ENCODE results near the gene SRSF11.
"Not testable (repeated sequence)": the region's sequence is repeated elsewhere in the genome, so short reads cannot be mapped to it uniquely, and the experiment has no call there.

The SRSF11 gene, protein sequence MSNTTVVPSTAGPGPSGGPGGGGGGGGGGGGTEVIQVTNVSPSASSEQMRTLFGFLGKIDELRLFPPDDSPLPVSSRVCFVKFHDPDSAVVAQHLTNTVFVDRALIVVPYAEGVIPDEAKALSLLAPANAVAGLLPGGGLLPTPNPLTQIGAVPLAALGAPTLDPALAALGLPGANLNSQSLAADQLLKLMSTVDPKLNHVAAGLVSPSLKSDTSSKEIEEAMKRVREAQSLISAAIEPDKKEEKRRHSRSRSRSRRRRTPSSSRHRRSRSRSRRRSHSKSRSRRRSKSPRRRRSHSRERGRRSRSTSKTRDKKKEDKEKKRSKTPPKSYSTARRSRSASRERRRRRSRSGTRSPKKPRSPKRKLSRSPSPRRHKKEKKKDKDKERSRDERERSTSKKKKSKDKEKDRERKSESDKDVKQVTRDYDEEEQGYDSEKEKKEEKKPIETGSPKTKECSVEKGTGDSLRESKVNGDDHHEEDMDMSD
- total RNA-seq = 74.6 to 168 (median 110) reads per million in 17 experiments

DNA sequence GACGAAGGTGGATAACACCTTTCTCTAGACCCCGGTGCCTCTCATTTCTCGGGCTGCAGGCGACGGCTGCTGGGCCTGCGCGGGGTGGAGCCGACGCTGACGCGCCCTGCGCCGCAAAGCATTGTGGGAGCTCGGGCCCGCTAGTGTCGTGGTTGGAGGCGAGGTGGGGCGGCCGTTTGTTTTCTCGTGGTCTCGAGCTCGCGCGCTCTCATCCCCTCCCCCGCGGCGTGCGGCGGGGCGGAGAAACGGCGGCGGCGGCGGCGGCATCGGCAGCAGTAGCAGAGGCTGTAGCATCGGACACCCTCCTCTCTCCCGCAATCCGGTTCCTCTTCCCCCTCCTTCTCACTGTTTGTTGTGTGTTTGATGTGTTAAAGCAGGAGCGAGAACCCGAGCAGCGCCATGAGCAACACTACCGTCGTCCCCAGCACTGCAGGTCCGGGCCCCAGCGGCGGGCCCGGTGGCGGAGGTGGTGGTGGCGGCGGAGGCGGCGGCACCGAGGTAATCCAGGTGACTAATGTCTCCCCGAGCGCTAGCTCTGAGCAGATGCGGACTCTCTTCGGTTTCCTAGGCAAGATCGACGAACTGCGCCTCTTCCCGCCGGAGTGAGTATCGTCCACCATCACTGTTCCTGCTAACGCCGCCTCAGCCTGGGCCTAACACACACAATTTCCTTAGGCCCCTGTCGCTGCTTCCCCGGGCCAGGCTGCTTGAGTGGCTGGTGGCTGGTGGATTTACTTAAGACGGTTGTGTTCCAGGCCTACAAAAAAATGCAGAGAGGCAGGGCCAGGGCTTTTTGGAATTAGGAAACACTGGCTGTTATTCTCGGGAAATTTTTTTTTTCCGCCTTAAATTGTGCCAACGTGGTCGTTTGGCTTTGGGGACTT, at the start of gene SRSF11:
TSS of gene SRSF11 (plus strand) at position 143 of the 884 bp plus-strand sequence. CDS start at position 400, 257 bp downstream.
- peak; percentile 96 to 98 (median 97) for DNase-seq

DNA sequence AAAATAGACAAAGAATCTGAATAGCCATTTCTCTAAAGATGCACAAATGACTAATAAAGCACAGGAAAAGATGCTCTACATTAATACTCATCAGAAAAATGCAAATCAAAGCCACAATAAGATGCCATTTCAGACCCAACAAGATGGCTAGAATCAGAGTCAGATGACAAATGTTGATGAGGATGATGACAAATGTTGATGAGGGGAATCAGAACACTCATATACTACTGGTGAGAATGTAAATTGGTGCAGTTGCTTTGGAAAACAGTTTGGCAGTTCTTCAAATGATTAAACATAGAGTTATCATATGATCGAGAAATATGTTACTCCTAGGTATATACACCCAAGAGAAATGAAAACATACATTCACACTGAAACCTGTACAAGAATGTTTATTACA, 49.7 kb upstream of the SRSF11 start:
- DNase-seq = no peak

DNA sequence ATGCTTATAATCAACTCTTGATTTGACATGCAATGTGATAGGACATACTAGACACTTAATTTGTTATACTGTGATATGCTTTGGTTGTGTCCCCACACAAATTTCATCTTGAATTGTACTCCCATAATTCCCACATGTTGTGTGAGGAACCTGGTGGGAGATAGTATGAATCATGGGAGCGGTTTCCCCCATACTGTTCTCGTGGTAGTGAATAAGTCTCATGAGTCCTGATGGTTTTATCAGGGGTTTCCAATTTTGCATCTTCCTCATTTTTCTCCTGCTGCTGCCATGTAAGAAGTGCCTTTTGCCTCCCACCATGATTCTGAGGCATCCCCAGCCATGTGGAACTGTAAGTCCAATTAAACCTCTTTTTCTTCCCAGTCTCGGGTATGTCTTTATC, 36.0 kb upstream of the SRSF11 start:
- not testable (repeated sequence) for DNase-seq

DNA sequence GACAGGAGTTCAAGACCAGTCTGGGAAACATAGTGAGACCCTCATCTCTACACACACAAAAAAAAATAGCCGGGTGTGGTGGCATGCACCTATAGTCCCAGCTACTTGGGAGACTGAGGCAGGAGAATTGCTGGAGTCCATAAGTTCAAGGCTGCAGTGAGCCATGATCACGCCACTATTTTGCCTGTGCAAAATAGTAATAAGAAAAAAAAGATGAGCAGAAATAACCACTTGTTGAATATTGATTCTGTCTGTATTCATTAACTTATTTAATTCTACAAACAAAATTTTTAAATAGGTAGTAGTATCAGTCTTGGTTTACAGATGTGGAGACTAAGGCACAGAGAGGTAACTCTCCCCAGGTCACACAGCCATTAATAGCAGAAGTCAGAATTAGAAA, 32.7 kb upstream of the SRSF11 start:
- no peak for DNase-seq

DNA sequence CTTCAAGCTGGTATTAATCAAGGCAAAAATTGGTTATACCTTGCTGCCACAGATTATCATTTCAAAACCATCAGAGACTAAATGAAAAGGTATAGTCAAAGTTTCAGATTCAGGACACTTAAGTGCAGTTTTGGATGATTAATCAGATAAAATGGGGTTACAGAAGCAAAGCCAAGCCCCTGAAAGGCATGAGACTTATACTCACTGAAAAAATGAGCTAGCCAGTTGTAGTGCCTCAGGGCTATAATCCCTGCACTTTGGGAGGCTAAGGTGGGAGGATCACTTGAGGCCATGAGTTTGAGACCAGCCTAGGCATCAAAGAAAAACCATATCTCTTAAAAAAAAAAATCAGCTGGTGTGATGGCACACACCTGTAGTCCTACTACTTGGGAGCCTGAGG, 31.0 kb upstream of the SRSF11 start:
- no peak for DNase-seq

DNA sequence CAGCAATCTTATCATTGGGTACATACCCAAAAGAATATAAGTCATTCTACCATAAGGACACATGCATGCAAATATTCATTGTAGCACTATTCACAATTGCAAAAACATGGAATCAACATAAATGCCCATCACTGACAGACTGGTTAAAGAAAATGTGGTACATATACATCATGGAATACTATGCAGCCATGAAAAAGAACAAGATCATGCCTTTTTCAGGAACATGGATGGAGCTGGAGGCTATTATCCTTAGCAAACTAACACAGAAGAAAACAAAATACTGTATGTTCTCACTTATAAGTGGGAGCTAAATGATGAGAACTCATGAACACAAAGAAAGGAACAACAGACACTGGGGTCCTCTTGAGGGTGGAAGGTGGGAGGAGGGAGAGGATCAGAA, 28.7 kb upstream of the SRSF11 start:
- DNase-seq = not testable (repeated sequence)

DNA sequence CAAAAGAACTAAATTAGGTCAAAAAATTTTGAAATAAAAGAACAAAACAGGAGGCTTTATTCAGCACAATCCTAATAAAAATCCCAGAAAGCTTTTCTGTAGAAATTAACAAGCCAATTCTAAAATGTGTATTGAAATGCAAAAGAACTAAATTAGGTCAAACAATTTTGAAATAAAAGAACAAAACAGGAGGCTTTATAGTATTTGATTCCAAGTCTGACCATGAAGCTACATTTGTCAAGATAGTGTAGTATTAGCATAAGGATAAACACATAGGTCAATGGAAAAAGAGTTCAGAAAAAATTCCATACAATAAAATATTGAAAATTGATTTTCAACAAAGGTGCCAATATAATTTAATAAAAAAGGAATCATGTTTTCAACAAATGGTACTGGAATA, 26.6 kb upstream of the SRSF11 start:
- no peak for DNase-seq

DNA sequence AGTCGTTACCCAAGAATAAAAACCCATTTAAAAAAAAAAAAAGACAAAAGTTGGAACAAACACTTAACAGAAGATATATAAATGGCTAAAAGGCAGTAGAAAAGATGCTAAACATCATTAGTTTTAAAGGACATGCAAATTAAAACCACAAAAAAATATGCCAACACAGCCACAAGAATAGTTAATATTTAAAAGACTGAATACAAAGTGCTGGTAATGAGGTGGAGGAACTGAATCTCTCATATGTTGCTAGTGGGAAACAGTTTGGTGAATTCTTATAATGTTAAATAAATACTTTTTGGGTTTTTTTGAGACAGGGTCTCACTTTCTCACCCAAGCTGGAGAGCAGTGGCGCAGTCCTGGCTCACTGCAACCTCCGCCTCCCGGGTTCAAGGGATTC, 25.8 kb upstream of the SRSF11 start:
- no peak for DNase-seq

DNA sequence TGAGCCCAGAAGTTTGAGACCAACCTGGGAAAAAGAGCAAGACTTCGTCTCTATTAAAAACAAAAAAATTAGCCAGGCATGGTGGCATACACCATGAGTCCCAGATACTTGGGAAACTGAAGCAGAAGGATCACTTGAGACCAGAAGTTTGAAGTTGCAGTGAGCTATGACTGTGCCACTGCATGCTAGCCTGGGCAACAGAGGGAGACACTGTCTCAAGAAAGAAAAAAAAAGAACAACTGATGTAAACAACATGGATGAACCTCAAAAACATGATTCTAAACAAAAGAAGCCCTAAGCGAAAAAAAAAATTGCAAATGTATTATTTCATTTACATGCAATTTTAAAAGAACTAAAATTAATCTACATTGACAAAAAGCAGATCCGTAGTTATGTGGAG, 24.8 kb upstream of the SRSF11 start:
- DNase-seq = no peak

DNA sequence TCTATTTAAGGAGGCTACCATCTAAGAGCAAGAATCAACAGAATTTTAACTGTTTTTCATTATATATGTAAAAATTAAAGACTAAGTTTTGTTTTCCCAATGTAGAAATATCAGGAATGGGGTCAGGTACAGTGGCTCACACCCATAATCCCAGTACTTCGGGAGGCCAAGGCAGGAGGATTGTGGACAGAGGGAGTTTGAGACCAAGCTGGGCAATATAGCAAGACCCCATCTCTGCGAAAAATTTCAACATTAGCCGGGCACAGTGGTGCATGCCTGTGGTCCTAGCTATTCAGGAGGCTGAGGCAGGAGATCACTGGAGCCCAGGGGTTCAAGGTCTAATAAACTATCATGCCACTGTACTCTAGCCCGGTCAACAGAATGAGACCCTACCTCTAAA, 21.1 kb upstream of the SRSF11 start:
- no peak for DNase-seq

DNA sequence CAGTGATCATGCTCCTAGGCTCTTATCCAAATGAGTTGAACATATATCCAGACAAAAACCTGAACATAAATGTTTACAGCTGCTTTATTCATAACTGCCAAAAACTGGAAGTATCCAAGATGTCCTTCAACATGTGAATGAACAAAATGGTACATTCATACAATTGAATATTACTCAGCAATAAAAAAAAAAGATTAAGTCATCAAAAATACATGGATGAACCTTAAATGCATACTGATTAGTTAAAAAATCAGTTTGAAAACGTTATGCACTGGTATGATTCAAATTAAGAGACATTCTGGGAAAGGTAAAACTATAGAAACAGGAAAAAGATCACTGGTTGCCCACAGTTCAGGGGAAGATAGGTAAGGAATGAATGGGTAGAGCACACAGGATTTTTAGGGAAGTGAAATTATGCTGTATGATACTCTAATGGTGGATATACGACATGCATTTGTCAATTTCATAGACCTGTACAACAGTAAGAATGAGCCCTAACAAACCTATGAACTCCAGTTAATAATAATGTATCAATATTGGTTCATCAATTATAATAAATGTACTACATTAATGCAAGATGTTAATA, 18.9 kb upstream of the SRSF11 start:
- DNase-seq = peak in 1 of 4 experiments; percentile 6

DNA sequence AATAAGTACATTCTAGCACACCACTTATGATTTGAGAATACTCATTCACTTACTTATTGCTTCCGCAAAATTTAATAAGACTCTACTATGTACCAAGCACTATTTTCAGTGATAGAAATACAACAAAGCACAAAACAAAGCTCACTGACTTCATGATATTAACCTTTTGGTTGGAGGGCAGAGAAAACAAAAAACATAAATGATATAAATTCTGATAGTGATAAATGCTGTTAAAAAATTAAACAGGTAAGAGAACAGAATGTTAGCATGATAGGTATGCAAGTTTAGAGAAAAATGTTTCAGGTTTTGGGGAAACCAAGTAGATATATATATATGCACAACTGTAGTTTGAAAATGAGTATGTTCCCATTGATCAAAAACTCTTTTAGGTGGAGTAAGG, 17.0 kb upstream of the SRSF11 start:
- DNase-seq = no peak

DNA sequence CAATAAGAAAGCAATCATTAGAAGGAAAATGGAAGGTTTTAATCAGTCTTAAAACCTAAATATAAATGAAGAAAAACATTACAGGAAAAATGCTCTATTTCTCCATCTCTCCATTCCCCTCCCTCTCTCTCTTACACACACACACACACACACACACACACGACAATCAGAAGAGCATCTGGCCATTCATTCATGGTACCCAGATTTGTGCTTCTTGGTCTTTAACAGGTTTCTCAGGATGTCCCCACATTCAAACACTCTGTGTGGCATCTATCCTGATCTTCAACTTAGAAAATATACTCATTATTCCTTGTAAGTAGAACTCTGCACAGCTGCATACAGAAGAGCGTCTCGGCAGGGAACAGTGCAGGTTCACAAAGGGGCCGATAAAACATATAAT, 16.6 kb upstream of the SRSF11 start:
- DNase-seq = no peak

DNA sequence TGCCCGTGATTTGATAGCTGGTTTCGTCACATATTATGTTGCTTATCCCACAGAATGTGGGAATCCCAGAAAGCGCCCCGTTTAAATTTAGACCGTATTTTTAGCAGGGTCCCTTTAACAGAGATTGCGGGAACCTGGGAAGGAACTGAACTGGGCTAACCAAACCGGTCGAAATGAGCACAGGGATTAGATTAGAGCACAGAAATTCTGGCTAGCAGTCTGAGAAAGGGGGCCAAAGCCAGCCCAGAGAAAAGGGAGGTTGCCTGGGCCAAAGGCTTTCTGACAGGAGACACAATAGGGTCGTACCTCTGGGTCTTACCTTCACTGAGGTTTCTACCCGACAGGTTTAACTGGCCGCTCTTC, 16.1 kb upstream of the SRSF11 start:
- DNase-seq = peak in 3 of 4 experiments; percentile 4 to 24 (median 5)

DNA sequence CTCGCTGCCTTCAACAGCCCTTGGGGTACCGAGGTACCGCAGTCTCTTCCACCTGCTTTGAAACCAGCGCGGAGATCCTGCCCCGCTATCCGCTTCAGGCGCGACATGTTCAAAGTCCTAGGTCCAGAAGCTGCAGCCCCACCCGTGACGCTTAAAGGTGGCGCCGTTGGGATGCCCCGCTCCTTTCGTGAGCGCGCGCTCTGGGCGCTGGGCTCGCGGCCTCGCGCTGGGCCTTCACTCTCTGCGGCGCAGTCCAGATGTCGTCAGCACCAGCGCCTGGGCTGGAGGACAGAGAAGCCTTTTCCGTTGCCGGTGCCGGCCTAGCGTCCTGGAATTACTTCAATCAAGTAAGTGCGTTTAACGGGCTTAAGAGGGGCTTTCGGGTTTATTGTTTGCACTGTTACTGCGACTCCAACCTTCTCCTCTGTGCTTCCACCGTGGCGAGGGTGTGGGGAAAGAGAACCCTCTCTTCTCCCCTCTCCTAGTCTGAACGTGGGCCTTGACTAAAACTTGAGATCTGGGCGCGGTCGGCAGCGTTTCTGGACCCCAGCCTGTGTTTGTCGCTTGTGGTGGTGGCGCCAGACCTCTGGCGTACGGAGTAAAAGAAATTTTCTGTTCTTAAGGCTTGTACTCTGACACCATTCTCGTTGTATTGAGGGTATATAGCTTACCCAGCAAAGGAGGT, 15.6 kb upstream of the SRSF11 start, which contains the start of gene LRRC40:
TSS of gene LRRC40 (minus strand) at position 146 of the 685 bp plus-strand sequence. CDS start at position 107, 39 bp downstream.
- peak; percentile 97 to 98 (median 98) for DNase-seq

DNA sequence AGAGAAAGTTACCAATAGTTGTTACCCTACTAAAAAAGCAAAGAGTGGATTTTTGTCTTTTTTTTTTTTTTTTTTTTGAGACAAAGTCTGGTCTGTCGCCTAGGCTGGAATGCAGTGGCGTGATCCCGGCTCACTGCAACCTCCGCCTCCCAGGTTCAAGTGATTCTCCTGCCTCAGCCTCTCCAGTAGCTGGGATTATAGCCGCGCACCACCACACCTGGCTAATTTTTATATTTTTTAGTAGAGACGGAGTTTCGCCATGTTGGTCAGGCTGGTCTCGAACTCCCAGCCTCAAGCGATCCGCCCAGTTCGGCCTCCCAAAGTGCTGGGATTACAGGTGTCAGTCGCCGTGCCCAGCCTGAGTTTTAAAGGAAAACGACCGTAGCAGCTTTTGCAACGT, 14.3 kb upstream of the SRSF11 start:
- not testable (repeated sequence) for DNase-seq

DNA sequence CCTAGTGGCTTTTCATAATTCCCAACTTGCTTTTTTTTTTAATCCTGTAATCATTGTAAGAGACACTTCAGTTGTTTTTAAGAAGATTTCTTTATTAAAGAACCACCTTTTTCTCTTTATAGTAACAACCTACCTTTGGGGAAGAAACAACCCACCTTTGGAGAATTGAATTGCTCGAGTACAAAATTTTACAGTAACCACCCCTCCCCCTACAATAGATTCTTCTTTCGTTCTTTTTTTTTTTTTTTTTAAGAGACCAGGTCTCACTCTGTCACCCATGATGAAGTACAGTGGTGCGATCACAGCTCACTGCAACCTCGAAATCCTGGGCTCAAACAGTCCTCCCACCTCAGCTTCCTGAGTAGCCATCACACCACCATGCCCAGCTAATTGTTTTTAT, 13.7 kb upstream of the SRSF11 start:
- DNase-seq = no peak

DNA sequence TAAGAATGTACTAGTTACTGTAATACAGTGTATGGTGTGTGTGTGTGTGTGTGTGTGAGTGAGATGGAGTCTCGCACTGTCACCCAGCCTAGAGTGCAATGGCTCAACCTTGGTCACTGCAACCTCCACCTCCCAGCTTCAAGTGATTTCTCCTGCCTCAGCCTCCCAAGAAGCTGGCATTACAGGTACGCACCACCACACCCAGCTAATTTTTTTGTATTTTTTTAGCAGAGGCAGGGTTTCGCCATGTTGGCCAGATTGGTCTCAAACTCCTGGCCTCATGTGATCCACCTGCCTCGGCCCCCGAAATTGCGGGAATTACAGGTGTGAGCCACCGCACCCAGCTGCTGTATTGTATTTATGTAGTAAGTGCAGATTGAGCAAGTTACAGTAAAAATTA, 12.9 kb upstream of the SRSF11 start:
- DNase-seq = no peak

DNA sequence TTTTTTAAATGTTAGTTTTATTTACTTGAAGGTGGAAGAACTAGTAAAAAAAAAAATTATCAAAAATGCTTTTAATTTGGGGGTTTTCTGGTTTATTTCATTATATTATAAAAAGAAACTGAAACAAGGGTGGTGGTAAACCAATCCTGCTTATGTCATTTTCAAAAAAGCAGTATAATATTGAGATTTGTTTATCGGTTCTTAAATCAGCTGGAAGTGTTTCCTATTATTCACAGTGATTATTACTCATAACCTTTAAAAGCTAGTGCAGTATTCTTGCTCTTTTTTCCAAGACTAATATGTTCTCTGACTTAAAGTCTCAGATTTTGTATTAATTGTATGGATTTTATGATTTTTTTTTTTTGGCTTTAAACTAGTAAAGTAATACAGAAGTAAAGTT, 10.4 kb upstream of the SRSF11 start:
- no peak for DNase-seq

DNA sequence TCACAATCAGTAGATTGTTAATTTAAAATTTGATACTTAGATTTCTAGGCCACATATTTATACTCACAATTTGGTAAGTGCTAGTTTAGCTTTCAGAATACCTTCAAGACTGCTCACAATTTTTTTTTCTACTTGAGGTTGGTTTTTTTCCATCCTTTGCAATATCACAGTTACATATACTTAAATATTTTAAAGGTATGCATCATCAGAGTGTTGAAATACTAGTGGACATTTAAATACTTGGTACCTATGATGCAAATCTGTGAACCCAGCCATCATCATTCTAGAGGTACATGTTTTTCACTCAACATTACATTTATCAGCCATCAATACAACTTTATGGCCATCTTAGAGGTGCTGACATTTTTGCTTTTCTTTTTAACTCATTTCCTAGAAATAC, 9.6 kb upstream of the SRSF11 start:
- DNase-seq = no peak

DNA sequence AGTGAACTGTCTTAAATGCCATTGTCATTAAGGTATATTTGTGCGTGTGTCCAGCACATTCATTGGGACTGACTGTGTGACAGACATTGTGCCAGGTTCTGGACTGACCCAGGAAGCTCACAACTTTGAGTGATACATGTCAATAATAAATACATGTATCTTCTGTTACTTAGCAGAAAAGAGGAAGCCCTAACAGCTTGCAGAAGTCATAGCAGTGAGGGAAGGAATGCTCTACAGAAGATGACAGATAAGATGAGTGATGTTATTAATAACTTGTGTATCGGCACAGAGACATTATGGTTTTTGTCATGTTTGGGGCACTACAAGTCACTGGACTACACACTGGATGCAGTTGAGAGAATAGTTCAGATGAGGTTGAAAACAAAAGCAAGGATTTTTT, 1.2 kb upstream of the SRSF11 start:
- DNase-seq = peak; percentile 5 to 58 (median 34)

DNA sequence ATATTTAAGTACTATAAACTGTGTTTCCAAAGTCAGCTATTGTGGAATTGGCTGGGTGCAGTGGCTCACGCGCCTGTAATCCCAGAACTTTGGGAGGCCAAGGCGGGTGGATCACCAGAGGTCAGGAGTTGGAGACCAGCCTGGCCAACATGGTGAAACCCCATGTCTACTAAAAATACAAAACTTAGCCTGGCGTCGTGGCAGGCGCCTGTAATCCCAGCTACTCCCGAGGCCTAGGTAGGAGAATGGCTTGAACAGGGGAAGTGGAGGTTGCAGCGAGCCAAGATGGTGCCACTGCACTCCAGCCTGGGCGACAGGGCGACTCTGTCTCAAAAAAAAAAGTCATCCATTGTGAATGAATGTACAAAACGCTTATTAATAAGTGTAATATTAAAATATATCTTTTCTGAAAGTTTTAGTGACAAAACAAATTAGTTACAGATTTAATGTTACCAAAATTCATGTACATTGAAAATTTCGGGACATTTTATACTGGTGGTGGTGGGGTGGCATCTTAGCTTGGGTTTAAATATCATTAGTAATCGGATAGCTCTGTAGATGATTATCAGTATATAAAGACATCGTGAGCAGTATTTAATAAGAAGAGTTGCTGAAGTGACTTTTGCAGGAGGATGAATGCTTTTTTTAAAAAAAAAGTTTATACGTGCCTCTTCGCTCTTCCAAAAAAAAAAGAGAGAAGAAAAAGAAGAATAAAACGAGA, 503 bp upstream of the SRSF11 start:
- no peak for DNase-seq

Measured in suppressor macrophage (primary cell).